Panc1 (cell line): Measurements from ENCODE around the gene BACE2. TPM values are rescaled to one million over a fixed set of nuclear protein-coding genes. Genes with fewer than 3 reads are reported as not detected.

Source experiments
- ATAC-seq: fragments of 200-7000 bp; cut with Tn5 transposase; 2 replicates; pipeline ENCODE4 v1.9.1; 2020; ENCODE audit warnings: mild to moderate bottlenecking, moderate library complexity
- BruUV-seq: library from RNA; stranded (reverse); fragments of 400-500 nt; replicated peaks from 2 replicates; lab custom pipeline; 2021; lab: Mats Ljungman, UMichigan
- CTCF ChIA-PET: fragments of 300-600 bp; sonication (Branson Sonifier 250); formaldehyde crosslinking; loops from one replicate; lab custom pipeline; 2022; ENCODE audit warnings: antibody characterized with exemption; lab: Charles Lee
- POLR2A ChIA-PET: fragments of 300-600 bp; sonication (Branson Sonifier 250); formaldehyde crosslinking; loops from one replicate; lab custom pipeline; 2022; ENCODE audit warnings: antibody characterized with exemption; lab: Charles Lee
- DNase-seq: peaks from one replicate; pipeline ENCODE4 v3.0.0-alpha.2; 2010; ENCODE audit warnings: low read depth, low spot score
- H3K27ac ChIP-seq: 2 replicates; pipeline ENCODE4 v1.5.1; 2011; ENCODE audit warnings: mild to moderate bottlenecking, low read length, inconsistent platforms
- H3K27me3 ChIP-seq: fragments of 200-500 bp; sonication (Bioruptor generic); 2 replicates; pipeline ENCODE4 v1.6.0; 2014; ENCODE audit warnings: low read length, inconsistent platforms; ENCODE audit not compliant: control insufficient read depth, insufficient read depth
- H3K36me3 ChIP-seq: fragments of 200-500 bp; sonication (Bioruptor generic); 2 replicates; pipeline ENCODE4 v1.5.1; 2014; ENCODE audit warnings: inconsistent platforms, mild to moderate bottlenecking, low read length, moderate library complexity; ENCODE audit not compliant: control insufficient read depth, insufficient read depth
- H3K4me1 ChIP-seq: 2 replicates; pipeline ENCODE4 v1.5.1; 2011; ENCODE audit warnings: inconsistent platforms, mild to moderate bottlenecking, low read length, moderate library complexity; ENCODE audit not compliant: control insufficient read depth, insufficient read depth
- H3K4me3 ChIP-seq, 2 experiments: 2 replicates each; pipeline ENCODE4 v1.5.1; 2011 to 2012; ENCODE audit warnings: low read depth in 2 of 2, low read length in 2 of 2, mild to moderate bottlenecking in 2 of 2, inconsistent platforms in 1 of 2, moderate library complexity in 1 of 2
- H3K9me3 ChIP-seq: fragments of 200-500 bp; sonication (Bioruptor generic); 2 replicates; pipeline ENCODE4 v1.5.1; 2014; ENCODE audit warnings: low read depth, mild to moderate bottlenecking, inconsistent platforms, low read length, moderate library complexity; ENCODE audit not compliant: control insufficient read depth, insufficient read depth
- POLR2AphosphoS5 ChIP-seq: IDR thresholded peaks from 2 replicates; pipeline ENCODE4 v1.6.1; 2012; ENCODE audit warnings: mild to moderate bottlenecking, low read depth, low read length, moderate library complexity
- SIN3A ChIP-seq: IDR thresholded peaks from 2 replicates; pipeline ENCODE4 v1.6.1; 2012; ENCODE audit warnings: low read depth, mild to moderate bottlenecking, low read length, moderate library complexity, borderline replicate concordance; ENCODE audit not compliant: insufficient read depth
- TCF7L2 ChIP-seq: IDR thresholded peaks from 2 replicates; pipeline ENCODE4 v1.6.1; 2011; ENCODE audit warnings: mild to moderate bottlenecking, low read depth, low read length, inconsistent platforms
- in situ Hi-C: cut with HindIII; loops from 2 replicates; pipeline ENCODE4 v1.10.0; 2016; ENCODE audit warnings: low sequenced_read_pairs, low pct_unique_long_range_greater_than_20kb
- intact Hi-C: fragments of 100-400 bp; cut with micrococcal nuclease; formaldehyde crosslinking; loops from one replicate; pipeline ENCODE4 v1.10.0; 2022; ENCODE audit not compliant: unreplicated experiment
- total RNA-seq: library from RNA; stranded (reverse); gene quantifications from one replicate; pipeline ENCODE4 v1.2.1, GENCODE V29; 2021; ENCODE audit not compliant: unreplicated experiment
- TF ChIP-seq, protein P1 (sequence below), 2 experiments: IDR thresholded peaks; 2 replicates each; pipeline ENCODE4 v1.6.1; 2011 to 2012; ENCODE audit warnings: low read depth in 2 of 2, control low read depth in 1 of 2, low read length in 1 of 2, mild to moderate bottlenecking in 1 of 2, moderate library complexity in 1 of 2; ENCODE audit not compliant: insufficient read depth in 1 of 2
- TF ChIP-seq, protein P2 (sequence below): fragments of 450-650 bp; IDR thresholded peaks from 2 replicates; pipeline ENCODE4 v1.5.1; 2017; ENCODE audit warnings: mild to moderate bottlenecking

The BACE2 gene
- total RNA-seq, 1 experiment from 2014 or later: 16.3 TPM

DNA sequence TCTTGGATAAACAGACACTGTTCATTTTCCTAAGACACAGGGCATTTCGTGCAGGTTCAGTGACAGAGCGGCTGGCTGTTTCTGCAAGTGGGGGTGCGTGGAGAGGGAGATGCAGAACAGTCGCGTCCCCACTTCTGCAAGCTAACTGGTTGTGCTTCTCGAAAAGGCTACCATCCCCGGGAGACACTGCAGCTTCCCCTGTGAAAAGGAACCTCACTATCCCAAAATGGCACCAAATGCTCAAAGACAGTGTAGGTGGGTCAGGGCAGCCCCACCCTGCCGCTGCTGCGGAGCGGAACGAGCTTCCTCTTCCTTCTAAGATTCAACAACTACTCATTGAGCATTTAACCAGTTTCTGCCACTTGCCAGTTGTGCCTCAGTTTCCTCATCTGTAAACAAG, 19.2 kb upstream of the BACE2 start:
- TF ChIP-seq TCF7L2: no peak
- TF ChIP-seq, protein P1, sequence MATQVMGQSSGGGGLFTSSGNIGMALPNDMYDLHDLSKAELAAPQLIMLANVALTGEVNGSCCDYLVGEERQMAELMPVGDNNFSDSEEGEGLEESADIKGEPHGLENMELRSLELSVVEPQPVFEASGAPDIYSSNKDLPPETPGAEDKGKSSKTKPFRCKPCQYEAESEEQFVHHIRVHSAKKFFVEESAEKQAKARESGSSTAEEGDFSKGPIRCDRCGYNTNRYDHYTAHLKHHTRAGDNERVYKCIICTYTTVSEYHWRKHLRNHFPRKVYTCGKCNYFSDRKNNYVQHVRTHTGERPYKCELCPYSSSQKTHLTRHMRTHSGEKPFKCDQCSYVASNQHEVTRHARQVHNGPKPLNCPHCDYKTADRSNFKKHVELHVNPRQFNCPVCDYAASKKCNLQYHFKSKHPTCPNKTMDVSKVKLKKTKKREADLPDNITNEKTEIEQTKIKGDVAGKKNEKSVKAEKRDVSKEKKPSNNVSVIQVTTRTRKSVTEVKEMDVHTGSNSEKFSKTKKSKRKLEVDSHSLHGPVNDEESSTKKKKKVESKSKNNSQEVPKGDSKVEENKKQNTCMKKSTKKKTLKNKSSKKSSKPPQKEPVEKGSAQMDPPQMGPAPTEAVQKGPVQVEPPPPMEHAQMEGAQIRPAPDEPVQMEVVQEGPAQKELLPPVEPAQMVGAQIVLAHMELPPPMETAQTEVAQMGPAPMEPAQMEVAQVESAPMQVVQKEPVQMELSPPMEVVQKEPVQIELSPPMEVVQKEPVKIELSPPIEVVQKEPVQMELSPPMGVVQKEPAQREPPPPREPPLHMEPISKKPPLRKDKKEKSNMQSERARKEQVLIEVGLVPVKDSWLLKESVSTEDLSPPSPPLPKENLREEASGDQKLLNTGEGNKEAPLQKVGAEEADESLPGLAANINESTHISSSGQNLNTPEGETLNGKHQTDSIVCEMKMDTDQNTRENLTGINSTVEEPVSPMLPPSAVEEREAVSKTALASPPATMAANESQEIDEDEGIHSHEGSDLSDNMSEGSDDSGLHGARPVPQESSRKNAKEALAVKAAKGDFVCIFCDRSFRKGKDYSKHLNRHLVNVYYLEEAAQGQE (IDR thresholded peaks at IDR 0.05; ENCODE audit: insufficient read depth in 1 of 2, low read depth in 2 of 2, low read length in 1 of 2): no peak
- no peak for TF ChIP-seq POLR2AphosphoS5
- TF ChIP-seq, protein P2, sequence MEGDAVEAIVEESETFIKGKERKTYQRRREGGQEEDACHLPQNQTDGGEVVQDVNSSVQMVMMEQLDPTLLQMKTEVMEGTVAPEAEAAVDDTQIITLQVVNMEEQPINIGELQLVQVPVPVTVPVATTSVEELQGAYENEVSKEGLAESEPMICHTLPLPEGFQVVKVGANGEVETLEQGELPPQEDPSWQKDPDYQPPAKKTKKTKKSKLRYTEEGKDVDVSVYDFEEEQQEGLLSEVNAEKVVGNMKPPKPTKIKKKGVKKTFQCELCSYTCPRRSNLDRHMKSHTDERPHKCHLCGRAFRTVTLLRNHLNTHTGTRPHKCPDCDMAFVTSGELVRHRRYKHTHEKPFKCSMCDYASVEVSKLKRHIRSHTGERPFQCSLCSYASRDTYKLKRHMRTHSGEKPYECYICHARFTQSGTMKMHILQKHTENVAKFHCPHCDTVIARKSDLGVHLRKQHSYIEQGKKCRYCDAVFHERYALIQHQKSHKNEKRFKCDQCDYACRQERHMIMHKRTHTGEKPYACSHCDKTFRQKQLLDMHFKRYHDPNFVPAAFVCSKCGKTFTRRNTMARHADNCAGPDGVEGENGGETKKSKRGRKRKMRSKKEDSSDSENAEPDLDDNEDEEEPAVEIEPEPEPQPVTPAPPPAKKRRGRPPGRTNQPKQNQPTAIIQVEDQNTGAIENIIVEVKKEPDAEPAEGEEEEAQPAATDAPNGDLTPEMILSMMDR: no peak
- no peak for TF ChIP-seq SIN3A
- in situ Hi-C loops (no loop called here), intact Hi-C loops (no loop called here)
- DNase-seq (no peak), ATAC-seq (no peak)
- BruUV-seq: no TSS peak
- H3K27ac ChIP-seq: no peak overlapping the region
- ChIA-PET POLR2A (no interaction called here), CTCF (no interaction called here)
- H3K27me3 ChIP-seq: no peaks in the 10 kb centered on the region; the same call in 1 of the 2 replicates
- no peaks in the 10 kb centered on the region for H3K9me3 ChIP-seq
- H3K4me3 ChIP-seq: no peak overlapping the region
- H3K4me1 ChIP-seq: no peaks in the 10 kb centered on the region; the same call in 1 of the 2 replicates
- H3K36me3 ChIP-seq: no peaks in the 10 kb centered on the region

DNA sequence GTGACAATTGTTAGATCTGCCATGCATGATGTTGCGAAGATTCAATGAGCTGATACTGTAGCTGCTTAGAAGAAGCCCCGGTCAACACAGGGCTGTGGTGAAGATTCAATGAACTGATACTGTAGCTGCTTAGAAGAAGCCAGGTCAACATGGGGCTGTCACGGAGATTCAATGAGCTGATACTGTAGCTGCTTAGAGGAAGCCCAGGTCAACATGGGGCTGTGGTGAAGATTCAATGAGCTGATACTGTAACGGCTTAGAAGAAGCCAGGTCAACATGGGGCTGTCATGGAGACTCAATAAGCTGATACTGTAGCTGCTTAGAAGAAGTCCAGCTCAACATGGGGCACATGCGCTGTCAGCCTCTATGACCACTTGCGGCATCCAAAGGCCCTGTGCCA, 18.8 kb upstream of the BACE2 start:
- POLR2A ChIA-PET: no interaction called here
- TF ChIP-seq, protein P1 (IDR thresholded peaks at IDR 0.05; ENCODE audit: insufficient read depth in 1 of 2, low read depth in 2 of 2, low read length in 1 of 2): no peak
- TF ChIP-seq POLR2AphosphoS5 (no peak), SIN3A (no peak), TCF7L2 (no peak)
- TF ChIP-seq, protein P2: no peak
- ATAC-seq (no peak), DNase-seq (no peak)
- Histone ChIP-seq H3K4me3 (no peak overlapping the region), H3K9me3 (no peaks in the 10 kb centered on the region), H3K36me3 (no peaks in the 10 kb centered on the region), H3K4me1 (no peaks in the 10 kb centered on the region; the same call in 1 of the 2 replicates), H3K27ac (no peak overlapping the region), H3K27me3 (no peaks in the 10 kb centered on the region; the same call in 1 of the 2 replicates)
- in situ Hi-C loops: no loop called here
- no TSS peak for BruUV-seq
- CTCF ChIA-PET: no interaction called here
- intact Hi-C loops: no loop called here
